COLO829 (cell line): Measurements from ENCODE around the gene WDR48.
A peak's percentile ranks its signal among the peaks of the same experiment; 100 is the strongest.

ENCODE experiments used
- DNase-seq: peaks from one replicate; pipeline ENCODE4 v3.0.0; 2012; ENCODE audit warnings: low spot score

Gene WDR48

GRCh38 chr3:39064646-39065045, 12.8 kb downstream of the WDR48 start:
- no peak for DNase-seq

- peak; percentile 24 for DNase-seq
Observed at GRCh38 chr3:39065197-39065596, 13.4 kb downstream of the WDR48 start.

GRCh38 chr3:39067286-39067685, 15.5 kb downstream of the WDR48 start:
- no peak for DNase-seq

GRCh38 chr3:39068556-39068955, 16.7 kb downstream of the WDR48 start:
- DNase-seq, result peak; percentile 72

- no peak for DNase-seq
Observed at GRCh38 chr3:39075910-39076309, 24.1 kb downstream of the WDR48 start.

- DNase-seq, result no peak
Observed at GRCh38 chr3:39079530-39079929, 27.7 kb downstream of the WDR48 start.

GRCh38 chr3:39080026-39080425, 28.2 kb downstream of the WDR48 start:
- DNase-seq, result no peak

GRCh38 chr3:39082666-39083313, 31.0 kb downstream of the WDR48 start:
- DNase-seq, result no peak

GRCh38 chr3:39086144-39086543, 34.3 kb downstream of the WDR48 start:
- no peak for DNase-seq

- DNase-seq, result no peak
Observed at GRCh38 chr3:39088456-39088855, 36.6 kb downstream of the WDR48 start.

- no peak for DNase-seq
Observed at GRCh38 chr3:39088889-39089288, 37.1 kb downstream of the WDR48 start.

GRCh38 chr3:39090922-39091321, 39.1 kb downstream of the WDR48 start:
- no peak for DNase-seq

GRCh38 chr3:39094851-39095677, 43.2 kb downstream of the WDR48 start:
- DNase-seq, result no peak

GRCh38 chr3:39095778-39096177, 44.0 kb downstream of the WDR48 start:
- DNase-seq, result no peak

- peak; percentile 94 for DNase-seq
Observed at GRCh38 chr3:39096775-39097174, 45.0 kb downstream of the WDR48 start.

- no peak for DNase-seq
Observed at GRCh38 chr3:39097716-39098472, 46.1 kb downstream of the WDR48 start.

- no peak for DNase-seq
Observed at GRCh38 chr3:39098473-39099000, 46.7 kb downstream of the WDR48 start.

GRCh38 chr3:39099242-39099641, 47.4 kb downstream of the WDR48 start:
- DNase-seq, result no peak

- no peak for DNase-seq
Observed at GRCh38 chr3:39099738-39100499, 48.1 kb downstream of the WDR48 start.

- no peak for DNase-seq
Observed at GRCh38 chr3:39100500-39100886, 48.7 kb downstream of the WDR48 start.

GRCh38 chr3:39101022-39101689, 49.3 kb downstream of the WDR48 start:
- DNase-seq, result peak; percentile 87
